Activated CD4-positive, alpha-beta T cell treated with anti-CD3 and anti-CD28 coated beads for 48 hours (primary cell): ENCODE results near the gene SPATA6.
"Not testable (repeated sequence)": the region's sequence is repeated elsewhere in the genome, so short reads cannot be mapped to it uniquely, and the experiment has no call there.

Experiments used
- DNase-seq: peaks from one replicate; pipeline ENCODE4 v3.0.0-alpha.2; 2020

SPATA6 gene

GRCh38 chr1:48450505-48450904 lies 21.5 kb downstream of the SPATA6 start:
- no peak for DNase-seq

- DNase-seq = no peak
Observed at GRCh38 chr1:48448932-48449331, 23.1 kb downstream of the SPATA6 start.

- DNase-seq = not testable (repeated sequence)
Observed at GRCh38 chr1:48444186-48444585, 27.8 kb downstream of the SPATA6 start.

GRCh38 chr1:48442864-48443619 lies 29.0 kb downstream of the SPATA6 start:
- DNase-seq = no peak

GRCh38 chr1:48440786-48441185 lies 31.2 kb downstream of the SPATA6 start:
- not testable (repeated sequence) for DNase-seq

- DNase-seq = no peak
Observed at GRCh38 chr1:48439380-48439779, 32.6 kb downstream of the SPATA6 start.

GRCh38 chr1:48437379-48437778 lies 34.6 kb downstream of the SPATA6 start:
- not testable (repeated sequence) for DNase-seq

- not testable (repeated sequence) for DNase-seq
Observed at GRCh38 chr1:48435312-48436002, 36.5 kb downstream of the SPATA6 start.

GRCh38 chr1:48430832-48431231 lies 41.2 kb downstream of the SPATA6 start:
- DNase-seq = no peak

GRCh38 chr1:48422009-48422408 lies 50.0 kb downstream of the SPATA6 start:
- no peak for DNase-seq

- DNase-seq = no peak
Observed at GRCh38 chr1:48418742-48419141, 53.3 kb downstream of the SPATA6 start.

GRCh38 chr1:48415050-48415449 lies 57.0 kb downstream of the SPATA6 start:
- DNase-seq = no peak

GRCh38 chr1:48414264-48414663 lies 57.7 kb downstream of the SPATA6 start:
- no peak for DNase-seq

GRCh38 chr1:48405940-48406339 lies 66.1 kb downstream of the SPATA6 start:
- no peak for DNase-seq

GRCh38 chr1:48405400-48405799 lies 66.6 kb downstream of the SPATA6 start:
- no peak for DNase-seq

GRCh38 chr1:48402599-48402998 lies 69.4 kb downstream of the SPATA6 start:
- no peak for DNase-seq

- DNase-seq = no peak
Observed at GRCh38 chr1:48396208-48396607, 75.8 kb downstream of the SPATA6 start.

GRCh38 chr1:48391926-48392325 lies 80.1 kb downstream of the SPATA6 start:
- no peak for DNase-seq

GRCh38 chr1:48387409-48387808 lies 84.6 kb downstream of the SPATA6 start:
- DNase-seq = no peak

GRCh38 chr1:48374785-48375184 lies 97.2 kb downstream of the SPATA6 start:
- DNase-seq = no peak

- DNase-seq = no peak
Observed at GRCh38 chr1:48371598-48371997, 100.4 kb downstream of the SPATA6 start.

- no peak for DNase-seq
Observed at GRCh38 chr1:48362901-48363300, 109.1 kb downstream of the SPATA6 start.

- no peak for DNase-seq
Observed at GRCh38 chr1:48356901-48357300, 115.1 kb downstream of the SPATA6 start.

GRCh38 chr1:48344373-48344772 lies 127.6 kb downstream of the SPATA6 start:
- no peak for DNase-seq

GRCh38 chr1:48341221-48341620 lies 130.8 kb downstream of the SPATA6 start:
- no peak for DNase-seq
